Activated CD8-positive, alpha-beta memory T cell treated with anti-CD3 and anti-CD28 coated beads for 1 hour (primary cell): ENCODE results near the gene CPNE5.

Source experiments
- DNase-seq, 2 donors: peaks; one replicate each; pipeline ENCODE4 v3.0.0-alpha.2; 2020; ENCODE audit warnings: low read depth in 1 of 2; ENCODE audit errors: extremely low read depth in 1 of 2

CPNE5 gene

GRCh38 chr6:36858407-36858981, 19.2 kb upstream of the CPNE5 start:
- no peak for DNase-seq

GRCh38 chr6:36857325-36857724, 18.1 kb upstream of the CPNE5 start:
- no peak for DNase-seq

- DNase-seq: no peak
These were observed 17.0 kb upstream of the CPNE5 start for GRCh38 chr6:36856277-36856676.

GRCh38 chr6:36855750-36856149, 16.5 kb upstream of the CPNE5 start:
- DNase-seq: no peak

- no peak for DNase-seq
These were observed 14.1 kb upstream of the CPNE5 start for GRCh38 chr6:36853325-36853724.

GRCh38 chr6:36852481-36853147, 13.4 kb upstream of the CPNE5 start:
- DNase-seq: no peak

- DNase-seq: no peak
These were observed 12.4 kb upstream of the CPNE5 start for GRCh38 chr6:36851626-36852025.

GRCh38 chr6:36851149-36851614, 11.9 kb upstream of the CPNE5 start:
- DNase-seq: no peak

GRCh38 chr6:36850021-36850420, 10.8 kb upstream of the CPNE5 start:
- no peak for DNase-seq

GRCh38 chr6:36848658-36849441, 9.6 kb upstream of the CPNE5 start:
- no peak for DNase-seq

GRCh38 chr6:36847991-36848390, 8.7 kb upstream of the CPNE5 start:
- DNase-seq: no peak

GRCh38 chr6:36847152-36847551, 7.9 kb upstream of the CPNE5 start:
- DNase-seq: no peak

GRCh38 chr6:36845233-36845632, 6.0 kb upstream of the CPNE5 start:
- no peak for DNase-seq

- no peak for DNase-seq
These were observed 5.3 kb upstream of the CPNE5 start for GRCh38 chr6:36844232-36845170.

- no peak for DNase-seq
These were observed 3.9 kb upstream of the CPNE5 start for GRCh38 chr6:36843170-36843569.

- DNase-seq: no peak
These were observed 2.5 kb upstream of the CPNE5 start for GRCh38 chr6:36841756-36842155.

- no peak for DNase-seq
These were observed 1.5 kb upstream of the CPNE5 start for GRCh38 chr6:36840432-36841403.

GRCh38 chr6:36839749-36840431, 646 bp upstream of the CPNE5 start:
- DNase-seq: peak in 1 of 2 donors; percentile 11

- DNase-seq: no peak
These were observed 1.6 kb downstream of the CPNE5 start for GRCh38 chr6:36837686-36838085.
